Measurements from ENCODE around the gene GALNT14. TPM values are rescaled to one million over a fixed set of nuclear protein-coding genes. Genes with fewer than 3 reads are reported as not detected.

Gene GALNT14
- total RNA-seq, 1 experiment from 2014 or later: 2.7 TPM

DNA sequence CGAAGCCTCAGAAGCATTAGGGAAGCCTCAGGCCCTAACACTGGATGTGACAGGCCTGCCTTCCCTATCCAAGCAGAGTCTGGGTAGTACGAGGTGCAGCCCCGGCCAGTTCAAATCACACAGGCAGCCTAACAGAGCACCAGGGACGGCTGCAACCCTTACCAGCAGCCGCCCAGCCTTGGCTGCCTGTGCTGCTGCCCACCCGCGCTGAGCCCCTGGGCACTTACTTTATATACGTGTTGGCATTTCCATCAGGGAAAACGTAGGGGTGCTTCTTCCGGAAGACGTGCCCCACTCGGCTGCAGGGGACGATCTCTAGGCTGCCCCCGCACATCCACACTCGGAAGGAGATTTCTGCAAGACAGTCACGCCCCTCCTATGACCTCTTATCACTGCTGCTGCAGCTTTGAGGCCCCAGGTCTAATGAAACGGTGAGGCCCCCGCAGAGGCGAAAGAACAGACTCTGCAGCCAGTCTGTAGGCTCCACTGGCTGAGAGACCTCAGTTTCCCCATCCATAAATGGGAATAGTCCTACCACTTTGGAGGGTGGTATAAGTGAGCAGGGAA is 206.3 kb downstream of the GALNT14 start:
- no peak overlapping the region for H3T11ph ChIP-seq (ENCODE audit: low read length)
- TF ChIP-seq CTCF (conservative IDR thresholded peaks at IDR 0.05): no peak
- H3K18ac ChIP-seq (ENCODE audit: insufficient read length, low read depth, low read length): no peak overlapping the region
- no peak overlapping the region for H3K23ac ChIP-seq (ENCODE audit: insufficient read length, low read depth, low read length)
- no peak overlapping the region for H3K4ac ChIP-seq (ENCODE audit: low read depth, low read length)
- no peak overlapping the region for H2BK20ac ChIP-seq (ENCODE audit: low read depth, low read length, poor library complexity, severe bottlenecking)
- no peak overlapping the region for H3K4me2 ChIP-seq (ENCODE audit: insufficient read depth, insufficient read length, low read length)
- H3K4me1 Mint-ChIP-seq: peaks cover 7 to 8% of the 10 kb centered on the region in 2 experiments
- WGBS (ENCODE audit: extremely low coverage, insufficient read length, low lambda C conversion rate): no CpG with 5 or more reads among the region's 19 CpGs
- H3K23me2 ChIP-seq (ENCODE audit: insufficient read length, low read depth, low read length, poor library complexity, severe bottlenecking): no peaks in the 10 kb centered on the region
- H3K4me3 Mint-ChIP-seq: no peak overlapping the region
- H3K36me3 Mint-ChIP-seq (ENCODE audit: insufficient read depth in 1 of 3, low read depth in 3 of 3): no peaks in the 10 kb centered on the region
- H2AK5ac ChIP-seq (ENCODE audit: insufficient read length, low read length): no peak overlapping the region
- no peaks in the 10 kb centered on the region for H3K27me3 ChIP-seq (ENCODE audit: insufficient read depth, low read length)
- no peaks in the 10 kb centered on the region for H3K27me3 Mint-ChIP-seq (ENCODE audit: low read depth)
- H3K4me1 ChIP-seq (ENCODE audit: insufficient read depth, low read length): peaks cover 2% of the 10 kb centered on the region; the same call in 1 of the 2 replicates
- H3K27ac Mint-ChIP-seq: no peak overlapping the region
- H2BK15ac ChIP-seq (ENCODE audit: low read depth, low read length): no peak overlapping the region
- no peaks in the 10 kb centered on the region for H4K20me1 ChIP-seq (ENCODE audit: control insufficient read depth, insufficient read depth, insufficient read length)
- H3K9me3 ChIP-seq (ENCODE audit: control insufficient read depth, low read depth, low read length): no peaks in the 10 kb centered on the region
- DNase-seq: no peak
- no peaks in the 10 kb centered on the region for H3K79me1 ChIP-seq (ENCODE audit: insufficient read depth, low read depth, low read length, poor library complexity, severe bottlenecking)
- H3K14ac ChIP-seq (ENCODE audit: insufficient read depth, low read length): no peak overlapping the region
- H3K56ac ChIP-seq (ENCODE audit: insufficient read length, low read depth, low read length): no peak overlapping the region
- H3K9ac ChIP-seq (ENCODE audit: extremely low read depth, insufficient read length, low read length): no peak overlapping the region
- H2BK12ac ChIP-seq (ENCODE audit: insufficient read length, low read depth, low read length): no peak overlapping the region
- no peak overlapping the region for H4K8ac ChIP-seq (replicated peaks; ENCODE audit: insufficient read length, low read depth, low read length)
- H3K27ac ChIP-seq (ENCODE audit: insufficient read length, low read depth, low read length): no peak overlapping the region
- no peak overlapping the region for H4K91ac ChIP-seq (ENCODE audit: insufficient read length, low read depth, low read length)
- H3K79me2 ChIP-seq (ENCODE audit: insufficient read depth, low read length): no peaks in the 10 kb centered on the region
- H2AFZ ChIP-seq (ENCODE audit: low read length): no peak overlapping the region
- no peak overlapping the region for H2BK5ac ChIP-seq (ENCODE audit: insufficient read length, low read length)
- no peak overlapping the region for H2BK120ac ChIP-seq (ENCODE audit: low read depth, low read length, poor library complexity, severe bottlenecking)
- H4K5ac ChIP-seq (ENCODE audit: insufficient read length, low read depth, low read length): no peak overlapping the region
- H3K9me3 Mint-ChIP-seq: no peaks in the 10 kb centered on the region

Measured in H9 (cell line).